Measurements from ENCODE around the gene TDRD9. TPM values are rescaled to one million over a fixed set of nuclear protein-coding genes. Genes with fewer than 3 reads are reported as not detected.

Gene TDRD9
- total RNA-seq, 2 experiments from 2014 or later: 0.16 to 0.54 TPM

DNA sequence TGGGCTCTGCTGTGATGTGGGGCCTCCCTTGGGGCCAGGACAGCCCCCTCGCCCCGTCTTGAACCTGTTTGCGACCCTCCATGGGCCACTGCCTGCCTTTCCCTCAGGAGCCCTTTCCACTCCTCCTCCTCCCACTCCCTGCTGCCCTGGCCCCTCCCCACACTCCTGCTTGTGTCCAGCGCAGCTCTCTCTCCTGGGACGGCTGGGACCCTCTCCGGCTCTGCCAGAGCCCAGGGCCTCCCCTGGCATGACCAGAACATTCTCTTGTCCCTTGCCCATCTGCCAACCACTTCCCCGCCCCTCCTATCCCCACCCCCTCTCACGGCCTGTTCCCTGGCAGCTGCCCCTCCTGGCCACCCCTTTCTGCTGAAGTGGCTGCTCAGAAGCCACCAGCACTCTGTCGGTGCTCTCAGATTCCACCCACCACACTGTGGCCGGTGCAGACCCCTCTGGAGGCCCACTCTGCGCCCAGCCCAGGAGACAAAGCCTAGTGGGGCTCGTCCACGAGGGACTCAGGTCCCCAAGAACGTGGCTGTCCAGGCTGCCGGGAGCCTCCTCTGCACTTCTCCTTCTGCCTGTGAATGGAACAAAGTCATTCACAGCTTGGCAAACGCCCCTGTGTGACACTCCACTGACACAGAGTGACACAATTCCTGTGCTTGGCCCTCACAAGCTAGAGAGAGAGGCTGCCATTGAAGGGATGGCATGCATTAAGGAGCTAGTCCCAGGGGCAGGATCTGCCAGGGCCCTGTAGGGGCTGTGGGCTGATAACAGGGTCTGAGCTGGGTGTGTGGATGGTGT is 158.6 kb downstream of the TDRD9 start:
- Mint-ChIP-seq H3K4me1 (no peaks in the 10 kb centered on the region), H3K27me3 (peaks cover 25% of the 10 kb centered on the region), H3K36me3 (no peaks in the 10 kb centered on the region), H3K9me3 (no peaks in the 10 kb centered on the region), H3K4me3 (no peak overlapping the region), H3K27ac (no peak overlapping the region)
- no peak for DNase-seq

DNA sequence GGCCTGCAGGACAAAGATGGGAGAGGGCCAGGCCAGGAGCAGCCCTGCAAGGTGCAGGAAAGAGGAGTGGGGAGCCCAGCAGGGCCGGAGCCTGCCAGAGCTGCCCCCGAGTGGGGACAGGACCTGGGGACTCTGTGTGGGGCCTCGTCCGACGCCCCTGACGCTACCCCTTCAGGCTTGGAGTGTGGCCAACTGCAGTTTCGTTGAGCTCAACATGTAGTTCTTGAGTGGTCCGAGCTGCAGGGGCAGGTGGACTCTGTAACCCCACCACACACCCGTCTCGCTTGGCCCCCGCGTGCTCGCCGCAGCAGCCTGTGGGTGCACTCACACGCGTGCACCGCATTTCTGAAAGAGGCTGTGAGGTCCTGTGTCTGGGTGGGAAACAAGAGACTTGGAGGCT is 159.2 kb downstream of the TDRD9 start:
- Mint-ChIP-seq H3K9me3 (no peaks in the 10 kb centered on the region), H3K36me3 (no peaks in the 10 kb centered on the region), H3K4me1 (no peaks in the 10 kb centered on the region)

GRCh38 chr14:104087981-104088850 is 160.0 kb downstream of the TDRD9 start:
- no peaks in the 10 kb centered on the region for H3K4me1 Mint-ChIP-seq
- H3K36me3 Mint-ChIP-seq: no peaks in the 10 kb centered on the region
- no peak overlapping the region for H3K4me3 Mint-ChIP-seq
- no peak for DNase-seq
- H3K27ac Mint-ChIP-seq: no peak overlapping the region
- H3K27me3 Mint-ChIP-seq: peaks cover 25% of the 10 kb centered on the region
- no peaks in the 10 kb centered on the region for H3K9me3 Mint-ChIP-seq

More for the DNA sequence above, 159.2 kb downstream of the TDRD9 start:
- no peak overlapping the region for H3K4me3 Mint-ChIP-seq
- H3K27ac Mint-ChIP-seq: no peak overlapping the region
- no peak for DNase-seq
- peaks cover 25% of the 10 kb centered on the region for H3K27me3 Mint-ChIP-seq

DNA sequence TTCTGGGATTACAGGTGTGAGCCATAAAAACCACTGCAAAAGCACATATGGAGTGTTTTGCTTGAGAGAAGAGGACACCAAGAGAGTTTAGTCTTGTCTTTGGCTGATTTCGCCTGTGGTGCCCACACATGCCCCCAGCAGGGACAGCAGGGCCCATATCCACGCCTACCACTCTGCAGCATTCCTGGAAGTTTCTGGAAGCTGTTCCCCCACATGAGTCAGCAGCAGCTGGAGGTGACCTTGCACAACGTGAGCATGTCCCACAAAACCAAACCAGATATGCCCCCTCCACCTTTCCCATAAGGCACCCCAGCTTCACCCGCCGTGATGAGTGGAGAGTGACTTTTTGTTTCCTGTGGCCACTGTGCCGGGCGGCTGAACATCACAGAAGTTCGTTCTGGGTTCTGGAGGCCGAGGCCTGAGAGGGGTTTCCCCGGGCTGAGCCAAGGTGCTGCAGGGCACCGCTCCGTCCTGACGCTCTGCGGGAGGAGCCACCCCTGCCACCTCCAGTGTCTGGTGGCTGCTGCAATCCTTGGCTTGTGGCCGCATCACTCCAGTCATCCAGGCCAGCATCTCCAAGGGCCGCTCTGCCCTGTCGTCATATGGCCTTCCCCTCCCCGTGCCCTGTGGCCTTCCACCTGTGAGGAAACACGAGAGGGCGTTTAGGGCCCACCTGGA is 162.0 kb downstream of the TDRD9 start:
- peaks cover 2% of the 10 kb centered on the region for H3K4me1 Mint-ChIP-seq
- H3K4me3 Mint-ChIP-seq: no peak overlapping the region
- DNase-seq: no peak
- no peaks in the 10 kb centered on the region for H3K9me3 Mint-ChIP-seq
- H3K27me3 Mint-ChIP-seq: peaks cover 12% of the 10 kb centered on the region
- H3K27ac Mint-ChIP-seq: no peak overlapping the region
- no peaks in the 10 kb centered on the region for H3K36me3 Mint-ChIP-seq

GRCh38 chr14:104091061-104091926 is 163.0 kb downstream of the TDRD9 start:
- DNase-seq: no peak
- H3K27ac Mint-ChIP-seq: no peak overlapping the region
- H3K4me1 Mint-ChIP-seq: peaks cover 2% of the 10 kb centered on the region
- no peaks in the 10 kb centered on the region for H3K9me3 Mint-ChIP-seq
- no peak overlapping the region for H3K4me3 Mint-ChIP-seq
- peaks cover 11% of the 10 kb centered on the region for H3K27me3 Mint-ChIP-seq
- H3K36me3 Mint-ChIP-seq: no peaks in the 10 kb centered on the region

DNA sequence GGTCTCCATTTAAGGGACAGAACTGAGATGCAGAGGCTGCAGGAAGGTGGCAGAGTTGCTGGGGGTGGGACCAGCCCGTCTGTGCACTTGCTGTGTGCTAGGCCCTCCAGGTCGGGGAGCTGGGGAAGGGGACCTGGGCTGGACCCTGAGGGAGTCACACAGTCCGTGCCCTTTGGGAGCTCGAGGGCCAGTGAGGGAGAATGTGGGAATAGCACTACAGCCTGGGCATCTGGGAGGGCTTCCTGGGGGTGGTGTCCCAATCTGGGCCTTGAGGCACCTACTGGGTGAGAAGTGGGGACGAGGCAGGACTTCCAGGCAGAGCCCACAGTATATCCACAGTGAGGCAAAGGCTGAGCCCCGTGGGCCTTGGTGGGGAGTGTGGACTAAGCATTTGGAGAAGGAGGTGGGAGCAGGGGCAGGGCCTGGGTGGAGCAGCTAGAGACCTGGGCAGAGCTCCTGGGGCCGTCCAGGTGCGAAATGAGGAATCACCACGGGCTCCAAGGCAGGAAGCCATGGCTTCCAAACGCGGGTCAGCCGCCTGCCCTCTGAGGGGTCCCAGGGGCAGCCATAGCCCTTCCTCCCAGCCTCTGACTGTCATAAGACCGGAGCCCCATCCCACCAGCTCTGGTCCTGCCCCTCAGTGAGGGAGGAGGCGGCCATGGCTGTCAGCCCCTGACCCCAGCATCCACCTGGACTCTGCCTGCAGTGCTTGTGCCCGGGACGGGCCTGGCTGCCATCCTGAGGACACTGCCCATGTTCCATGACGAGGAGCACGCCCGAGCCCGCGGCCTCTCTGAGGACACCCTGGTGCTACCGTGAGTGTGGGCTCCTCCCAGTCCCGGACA is 163.9 kb downstream of the TDRD9 start:
- H3K4me1 Mint-ChIP-seq: peaks cover 2% of the 10 kb centered on the region
- H3K27ac Mint-ChIP-seq: no peak overlapping the region
- H3K4me3 Mint-ChIP-seq: no peak overlapping the region
- no peaks in the 10 kb centered on the region for H3K36me3 Mint-ChIP-seq
- DNase-seq: no peak
- no peaks in the 10 kb centered on the region for H3K9me3 Mint-ChIP-seq
- H3K27me3 Mint-ChIP-seq: peaks cover 2% of the 10 kb centered on the region

- Mint-ChIP-seq H3K27ac (no peak overlapping the region), H3K9me3 (no peaks in the 10 kb centered on the region), H3K27me3 (no peaks in the 10 kb centered on the region), H3K4me1 (peaks cover 2% of the 10 kb centered on the region), H3K4me3 (no peak overlapping the region), H3K36me3 (no peaks in the 10 kb centered on the region)
- no peak for DNase-seq
These were observed 164.7 kb downstream of the TDRD9 start for GRCh38 chr14:104092931-104093365.

- H3K4me1 Mint-ChIP-seq: peaks cover 2% of the 10 kb centered on the region
- H3K27me3 Mint-ChIP-seq: no peaks in the 10 kb centered on the region
- H3K4me3 Mint-ChIP-seq: no peak overlapping the region
- no peak overlapping the region for H3K27ac Mint-ChIP-seq
- H3K9me3 Mint-ChIP-seq: no peaks in the 10 kb centered on the region
- no peaks in the 10 kb centered on the region for H3K36me3 Mint-ChIP-seq
- no peak for DNase-seq
These were observed 165.3 kb downstream of the TDRD9 start for GRCh38 chr14:104093366-104094055.

GRCh38 chr14:104094056-104094708 is 165.9 kb downstream of the TDRD9 start:
- Mint-ChIP-seq H3K27ac (no peak overlapping the region), H3K9me3 (no peaks in the 10 kb centered on the region), H3K27me3 (no peaks in the 10 kb centered on the region), H3K4me3 (no peak overlapping the region), H3K4me1 (peaks cover 2% of the 10 kb centered on the region), H3K36me3 (no peaks in the 10 kb centered on the region)
- no peak for DNase-seq

DNA sequence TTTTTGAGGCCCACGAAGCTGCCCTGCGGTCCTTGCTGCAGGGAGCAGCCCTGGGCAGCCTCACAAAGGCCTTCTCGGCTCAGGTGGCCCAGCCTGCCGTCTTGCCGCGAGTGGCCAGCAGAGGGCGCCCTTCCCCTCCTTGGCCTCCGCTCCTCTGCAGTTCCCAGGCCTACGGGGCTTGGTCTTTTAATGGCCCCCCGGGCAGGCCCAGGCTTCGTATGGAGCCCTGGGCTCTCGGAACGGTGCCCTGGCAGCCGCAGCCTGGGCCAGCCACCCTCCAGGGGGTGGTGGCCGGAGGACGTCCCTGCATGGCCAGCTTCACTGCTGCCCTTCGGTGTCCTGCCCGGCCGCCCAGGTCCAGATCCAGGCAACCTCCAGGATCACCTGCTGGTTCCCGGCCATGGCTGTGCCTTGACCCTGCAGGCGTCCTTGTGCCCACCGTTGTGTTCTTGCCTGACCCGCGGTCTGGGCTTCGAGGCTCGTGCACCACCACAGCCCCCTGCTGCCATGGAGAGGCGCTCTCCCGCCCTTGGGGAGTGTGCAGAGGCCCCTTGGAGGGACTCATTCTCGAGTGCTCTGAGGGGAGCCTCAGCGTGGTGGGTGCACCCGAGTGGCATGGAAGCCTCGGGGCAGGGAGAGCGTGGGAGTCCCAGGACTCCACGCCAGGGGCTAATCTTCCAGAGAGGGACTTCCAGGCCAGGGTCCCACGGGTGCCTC is 166.6 kb downstream of the TDRD9 start:
- H3K4me1 Mint-ChIP-seq: peaks cover 2% of the 10 kb centered on the region
- DNase-seq: peak; percentile 75
- H3K27ac Mint-ChIP-seq: no peak overlapping the region
- no peaks in the 10 kb centered on the region for H3K27me3 Mint-ChIP-seq
- no peaks in the 10 kb centered on the region for H3K36me3 Mint-ChIP-seq
- H3K4me3 Mint-ChIP-seq: no peak overlapping the region
- H3K9me3 Mint-ChIP-seq: no peaks in the 10 kb centered on the region

GRCh38 chr14:104095426-104096310 is 167.4 kb downstream of the TDRD9 start:
- Mint-ChIP-seq H3K36me3 (no peaks in the 10 kb centered on the region), H3K9me3 (no peaks in the 10 kb centered on the region), H3K27ac (no peak overlapping the region), H3K4me3 (no peak overlapping the region), H3K4me1 (peaks cover 2% of the 10 kb centered on the region), H3K27me3 (no peaks in the 10 kb centered on the region)
- no peak for DNase-seq

DNA sequence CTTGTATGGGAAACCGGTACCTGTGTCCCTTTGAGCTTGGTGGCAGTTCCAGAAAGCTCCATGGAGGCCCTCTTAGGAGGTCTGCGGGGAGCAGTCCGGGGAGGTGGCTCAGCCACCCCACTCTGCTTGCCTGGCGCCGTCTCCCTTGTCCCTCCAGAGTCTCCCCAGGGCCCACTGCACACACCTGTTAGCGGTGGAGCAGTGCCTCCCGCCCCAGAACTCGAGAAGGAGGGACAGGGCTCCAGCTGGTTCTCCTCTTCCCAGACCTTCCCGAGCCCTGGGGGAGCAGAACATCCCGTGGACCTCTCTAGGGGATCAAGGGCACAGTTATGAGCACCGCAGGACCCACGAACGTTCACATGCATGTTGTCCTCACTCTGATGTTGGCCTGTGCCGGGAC is 168.1 kb downstream of the TDRD9 start:
- peaks cover 2% of the 10 kb centered on the region for H3K4me1 Mint-ChIP-seq
- H3K9me3 Mint-ChIP-seq: no peaks in the 10 kb centered on the region
- H3K36me3 Mint-ChIP-seq: no peaks in the 10 kb centered on the region
- H3K27me3 Mint-ChIP-seq: no peaks in the 10 kb centered on the region
- no peak for DNase-seq
- no peak overlapping the region for H3K4me3 Mint-ChIP-seq
- H3K27ac Mint-ChIP-seq: no peak overlapping the region
